HG03103 (cell line): ENCODE results near the gene PFKM.
"Not testable (repeated sequence)": the region's sequence is repeated elsewhere in the genome, so short reads cannot be mapped to it uniquely, and the experiment has no call there.

ENCODE experiments used
- ATAC-seq: cut with Tn5 transposase; IDR thresholded peaks from one replicate; pipeline ENCODE4 v1.9.1; 2021; ENCODE audit warnings: low read depth; ENCODE audit not compliant: unreplicated experiment

Gene PFKM

DNA sequence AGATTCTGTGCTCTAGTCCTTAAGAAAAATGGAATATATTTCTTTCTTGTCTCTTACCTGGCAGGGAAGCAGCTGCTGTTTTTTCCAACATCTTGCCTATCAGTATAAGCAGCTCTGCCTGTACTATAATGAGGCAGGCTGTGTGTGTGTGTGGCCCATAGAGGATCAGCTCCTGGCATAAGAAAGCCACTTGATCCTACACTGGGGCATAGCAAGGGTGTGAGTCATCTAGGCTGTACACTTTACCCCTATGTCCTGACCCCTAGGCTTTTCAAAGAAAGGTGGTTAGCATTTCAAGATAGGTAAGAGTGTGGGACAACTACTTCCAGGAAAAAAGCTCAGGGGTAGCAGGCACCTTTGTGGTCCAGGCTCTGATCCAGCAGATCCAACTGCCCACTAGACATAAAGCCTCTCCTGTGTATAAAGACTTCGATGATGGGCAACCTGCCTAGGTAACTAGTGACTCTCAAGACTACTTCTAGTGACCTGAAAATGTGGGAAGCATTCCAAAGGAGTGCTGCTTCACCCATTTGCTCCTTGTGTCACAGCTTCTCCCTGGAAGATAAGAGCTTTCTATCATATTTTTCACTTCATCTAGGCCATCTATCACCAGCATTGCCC, 8.4 kb upstream of the PFKM start:
- no peak for ATAC-seq

DNA sequence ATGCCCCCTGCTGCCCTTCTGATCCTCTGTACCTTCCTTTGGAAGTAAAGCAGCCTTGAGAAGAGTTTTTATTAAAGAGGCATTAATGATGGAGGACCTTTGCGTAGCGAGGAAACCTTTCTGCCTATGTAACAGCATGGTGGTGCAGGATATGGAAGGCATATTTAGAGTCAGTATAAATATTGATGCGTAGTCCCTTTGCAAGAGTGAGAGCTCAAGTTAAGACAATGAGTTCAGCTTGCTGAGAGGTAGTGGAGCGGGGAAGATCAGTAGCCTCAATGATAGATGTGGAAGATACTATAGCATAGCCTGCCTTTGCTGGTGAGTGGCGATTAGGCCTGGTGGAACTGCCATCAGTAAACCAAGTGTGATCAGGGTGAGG, 7.9 kb upstream of the PFKM start:
- not testable (repeated sequence) for ATAC-seq

DNA sequence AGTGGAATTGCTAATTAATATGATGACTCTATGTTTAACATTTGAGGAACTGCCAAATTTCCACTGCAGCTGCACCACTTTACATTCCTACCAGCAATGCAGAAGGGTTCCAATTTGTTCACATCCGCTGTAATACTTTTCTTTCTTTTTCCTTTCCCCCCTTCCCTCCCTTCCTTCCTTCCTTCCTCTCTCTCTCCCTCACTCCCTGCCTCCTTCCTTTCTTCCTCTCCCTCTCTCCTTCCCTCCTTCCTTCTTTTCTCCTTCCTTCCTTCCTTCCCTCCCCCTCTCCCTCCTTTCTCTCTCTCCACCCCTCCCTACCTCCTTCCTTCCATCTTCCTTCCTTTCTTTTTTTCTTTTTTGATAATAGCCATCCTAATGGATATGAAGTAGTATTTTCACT, 3.2 kb upstream of the PFKM start:
- no peak for ATAC-seq

- no peak for ATAC-seq
Measured at GRCh38 chr12:48118284-48118871, 786 bp upstream of the PFKM start.

DNA sequence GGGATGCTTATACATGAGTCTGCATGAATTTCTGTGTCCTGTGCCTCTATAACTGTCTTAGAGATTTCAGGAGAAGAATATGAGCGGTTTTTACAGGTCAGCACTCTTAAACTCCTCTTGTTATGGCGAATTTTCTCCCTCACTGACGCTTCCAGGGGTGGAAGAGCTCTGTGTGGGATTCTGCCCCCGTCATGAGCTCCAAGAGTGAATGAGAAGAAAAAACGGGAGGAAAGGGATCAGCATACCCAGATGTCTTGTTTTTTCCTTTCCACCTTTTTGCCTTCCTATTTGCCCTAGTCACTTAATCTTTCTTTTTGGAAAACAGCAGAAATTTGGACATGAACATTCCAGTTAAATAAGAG, 651 bp downstream of the PFKM start:
- no peak for ATAC-seq

DNA sequence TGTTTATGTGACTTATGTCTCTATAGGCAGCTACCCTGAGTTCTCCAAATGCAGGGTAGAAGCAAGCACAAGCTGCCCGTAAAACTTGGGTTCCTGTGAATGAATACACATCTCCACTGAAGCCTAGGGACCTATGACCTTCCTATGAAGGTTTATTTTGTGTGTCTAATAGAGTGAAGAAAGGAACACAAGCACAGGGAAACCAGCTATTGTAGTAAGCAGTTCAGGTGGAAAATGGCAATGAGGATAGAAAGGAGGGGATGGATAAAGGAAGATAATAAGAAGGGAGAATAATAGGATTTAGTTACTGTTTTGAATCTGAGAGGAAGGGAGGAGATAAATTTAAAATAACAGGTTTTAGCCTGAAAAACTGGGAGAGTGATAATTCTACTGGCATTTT, 2.4 kb downstream of the PFKM start:
- no peak for ATAC-seq

- ATAC-seq: no peak
Measured at GRCh38 chr12:48122065-48122834, 3.1 kb downstream of the PFKM start.

DNA sequence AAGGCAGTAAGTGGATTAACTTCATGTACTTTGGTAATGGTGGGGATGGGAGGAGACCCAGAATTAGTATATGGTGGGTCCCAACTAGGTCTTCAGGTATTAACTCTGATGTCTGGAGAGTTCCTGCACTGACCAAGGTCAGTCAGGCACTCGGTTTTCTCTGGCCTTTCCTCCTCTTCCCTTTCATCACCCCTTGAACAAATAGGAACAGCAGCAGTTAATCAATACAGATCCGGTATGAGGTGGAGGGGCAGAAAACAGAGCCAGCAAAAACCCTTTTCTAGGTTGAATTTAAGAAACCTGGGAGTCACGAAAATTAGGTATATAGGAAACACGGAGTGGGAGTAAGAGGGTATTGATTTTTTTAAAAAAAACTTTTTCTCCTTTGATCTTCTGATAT, 4.0 kb downstream of the PFKM start:
- ATAC-seq: no peak

DNA sequence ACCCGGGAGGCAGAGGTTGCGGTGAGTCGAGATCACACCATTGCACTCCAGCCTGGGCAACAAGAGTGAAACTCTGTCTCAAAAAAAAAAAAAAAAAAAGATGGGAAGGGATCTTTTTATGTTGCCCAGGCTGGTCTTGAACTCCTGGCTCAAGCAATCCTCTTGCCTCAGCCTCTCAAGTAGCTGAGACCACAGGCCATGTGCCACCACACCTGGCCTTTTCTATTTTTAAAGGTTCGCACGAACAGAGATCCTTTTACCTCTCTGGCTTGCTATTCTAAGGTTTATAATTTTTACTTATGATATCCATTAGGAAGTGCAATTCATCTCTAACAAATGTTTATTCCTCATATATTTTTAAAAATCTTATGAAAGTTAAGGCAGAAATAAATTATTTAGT, 6.4 kb downstream of the PFKM start:
- ATAC-seq: not testable (repeated sequence)

GRCh38 chr12:48125985-48126384, 6.8 kb downstream of the PFKM start:
- no peak for ATAC-seq

GRCh38 chr12:48126953-48127630, 7.9 kb downstream of the PFKM start:
- no peak for ATAC-seq

DNA sequence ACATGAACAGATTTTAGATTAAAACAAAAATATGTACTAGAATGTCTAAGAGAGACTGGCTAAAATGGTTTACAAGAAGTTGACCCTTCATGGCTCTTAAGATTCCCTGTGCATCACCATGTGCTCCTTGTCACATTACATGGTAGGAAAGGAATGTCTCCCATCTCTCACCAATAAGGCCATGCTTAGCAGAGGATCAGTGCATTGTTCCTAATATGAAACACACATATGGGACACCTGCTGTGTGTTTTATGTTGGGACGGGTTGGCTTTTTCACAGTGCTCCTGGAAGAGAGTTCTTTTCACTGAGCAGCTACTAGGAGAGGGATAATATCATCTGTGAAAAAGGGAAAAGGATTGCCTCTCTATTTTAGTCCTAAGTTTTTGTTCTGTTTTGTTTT, 9.6 kb downstream of the PFKM start:
- no peak for ATAC-seq

DNA sequence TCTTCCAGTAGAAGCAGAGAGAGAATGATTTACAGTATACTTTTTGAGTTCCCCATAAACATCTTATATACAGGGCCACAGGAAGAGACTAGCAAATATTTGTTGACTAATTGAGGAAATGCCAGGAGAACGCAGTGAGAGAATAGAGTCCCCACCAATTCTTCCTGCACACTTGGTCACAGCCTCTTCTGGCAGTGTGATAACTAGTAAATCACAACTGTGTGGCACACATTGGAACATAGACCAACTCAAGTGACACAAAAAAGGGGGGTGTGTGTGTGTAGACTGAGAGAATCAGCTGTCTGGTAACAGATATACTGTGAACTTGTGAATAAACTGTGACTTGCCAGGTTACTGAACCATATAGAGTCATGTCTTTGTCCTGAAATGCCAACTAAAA, 10.2 kb downstream of the PFKM start:
- ATAC-seq: no peak

- no peak for ATAC-seq
Measured at GRCh38 chr12:48131517-48131916, 12.4 kb downstream of the PFKM start.

DNA sequence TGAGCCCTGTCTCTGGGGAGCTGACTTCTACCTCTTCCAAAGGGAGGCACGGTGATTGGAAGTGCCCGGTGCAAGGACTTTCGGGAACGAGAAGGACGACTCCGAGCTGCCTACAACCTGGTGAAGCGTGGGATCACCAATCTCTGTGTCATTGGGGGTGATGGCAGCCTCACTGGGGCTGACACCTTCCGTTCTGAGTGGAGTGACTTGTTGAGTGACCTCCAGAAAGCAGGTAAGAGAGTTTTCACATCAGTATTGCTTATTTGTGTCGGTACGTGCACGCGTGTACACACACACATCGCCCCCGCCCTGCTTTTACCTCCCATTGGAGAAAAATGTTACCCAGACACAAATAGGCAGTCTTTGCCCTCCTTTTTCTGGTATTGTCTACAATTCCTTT, 13.7 kb downstream of the PFKM start:
- ATAC-seq: no peak

DNA sequence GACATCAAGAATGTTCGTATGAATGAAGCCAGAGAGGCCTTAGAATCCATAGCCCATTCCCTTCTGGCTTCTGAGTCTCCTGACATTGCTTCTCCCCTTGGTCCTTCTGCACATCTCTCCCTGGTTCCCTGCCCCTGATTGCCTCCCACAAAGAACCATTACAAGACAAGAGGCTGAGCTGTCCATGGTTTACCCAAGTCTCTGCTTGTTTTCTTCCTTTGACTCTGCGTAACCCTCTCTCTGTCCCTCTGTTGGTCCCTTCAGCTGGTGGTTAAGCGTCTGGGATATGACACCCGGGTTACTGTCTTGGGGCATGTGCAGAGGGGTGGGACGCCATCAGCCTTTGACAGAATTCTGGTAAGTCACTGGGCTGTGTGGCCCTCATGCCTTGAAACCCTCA, 15.9 kb downstream of the PFKM start:
- no peak for ATAC-seq

GRCh38 chr12:48142818-48143674, 23.9 kb downstream of the PFKM start:
- no peak for ATAC-seq

- ATAC-seq: no peak
Measured at GRCh38 chr12:48143898-48144297, 24.7 kb downstream of the PFKM start.

DNA sequence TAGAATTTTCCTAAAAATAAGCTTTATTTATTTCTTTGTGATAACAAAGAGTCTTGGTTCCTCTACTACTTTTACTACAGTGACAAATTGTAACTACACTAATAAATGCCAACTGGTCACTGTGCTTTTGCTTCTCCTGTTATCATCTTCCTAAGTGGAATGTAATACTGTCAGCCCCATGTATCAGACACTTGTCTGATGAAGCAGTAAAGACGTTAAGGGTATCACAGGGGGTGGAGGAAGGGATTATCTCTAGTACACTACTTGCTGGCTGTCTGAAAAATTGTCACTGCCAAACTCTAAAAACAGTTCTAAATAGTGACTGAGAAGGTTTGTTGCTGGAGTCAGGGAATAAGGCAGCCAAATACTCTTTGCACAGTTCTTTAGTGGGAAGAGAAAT, 26.8 kb downstream of the PFKM start:
- ATAC-seq: no peak

DNA sequence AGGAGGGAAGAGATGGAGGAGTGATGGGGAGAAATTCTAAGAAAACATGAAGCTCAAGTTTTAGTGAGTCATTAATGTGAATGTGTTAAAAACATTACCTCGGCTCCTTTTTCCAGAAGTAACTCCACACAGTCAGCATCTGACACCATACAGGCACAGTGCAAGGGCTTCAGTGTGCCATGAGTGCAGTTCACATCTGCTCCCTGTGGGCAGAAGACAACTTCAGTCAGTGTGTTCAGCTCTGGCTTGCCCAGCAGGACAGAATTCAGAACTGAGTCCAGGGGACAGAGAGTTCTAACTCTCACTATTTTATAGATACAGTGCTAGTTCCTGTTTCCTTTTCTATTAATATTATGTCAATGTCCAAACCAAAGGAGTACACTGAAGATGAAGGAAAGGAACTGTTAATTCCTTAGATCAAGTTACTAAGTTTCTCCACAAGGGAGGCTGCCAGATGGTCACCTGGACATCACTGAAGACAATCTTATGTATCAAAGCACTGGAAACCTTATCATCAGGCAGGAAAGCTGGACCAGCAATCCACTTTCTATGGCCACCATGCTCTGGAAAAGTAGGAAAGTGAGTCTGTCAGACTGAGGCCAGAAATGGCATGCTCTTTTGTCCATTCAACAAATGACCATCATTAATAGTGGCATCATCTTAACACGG, 32.1 kb downstream of the PFKM start:
- no peak for ATAC-seq
